Sigmoid colon (tissue), 4 donors: ENCODE data around the gene DCAF10.

Source experiments
- EP300 ChIP-seq, 4 donors: sonication (generic); formaldehyde crosslinking; IDR thresholded peaks; one replicate each; pipeline ENCODE4 v1.6.1; 2017; ENCODE audit warnings: antibody characterized with exemption in 4 of 4
- POLR2A ChIP-seq, 2 donors: fragments of 450-650 bp; IDR thresholded peaks; one replicate each; pipeline ENCODE4 v1.6.1; 2016; ENCODE audit warnings: antibody characterized with exemption in 2 of 2, mild to moderate bottlenecking in 2 of 2, moderate library complexity in 2 of 2
- TF ChIP-seq, protein P1 (sequence below), 4 experiments: fragments of 450-650 bp in 3 of 4; fragments of 200-600 bp in 1 of 4; IDR thresholded peaks; one replicate each; pipeline ENCODE4 v1.5.1; 2016 to 2019; ENCODE audit warnings: antibody characterized with exemption in 4 of 4, mild to moderate bottlenecking in 3 of 4, moderate library complexity in 2 of 4

DNA sequence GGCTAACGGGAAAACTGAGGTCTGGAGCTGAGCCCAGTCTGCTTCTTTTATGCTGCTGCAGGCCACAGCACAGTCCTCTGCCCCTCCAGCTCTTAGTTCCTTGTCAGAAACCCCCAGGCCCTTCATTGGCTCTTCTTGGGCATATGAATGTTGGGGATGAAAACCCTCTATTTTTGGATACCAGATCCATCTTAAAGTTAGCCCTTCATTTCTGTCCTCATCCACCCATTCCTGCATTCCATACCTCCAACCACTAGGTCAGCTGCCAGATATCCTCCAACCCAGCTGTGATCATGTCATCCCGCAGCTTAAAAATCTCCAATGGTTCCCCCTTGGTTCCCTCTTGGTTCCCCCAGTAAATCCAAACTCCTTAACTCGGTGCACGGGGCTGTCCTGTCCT is 105.2 kb downstream of the DCAF10 start:
- TF ChIP-seq, protein P1, sequence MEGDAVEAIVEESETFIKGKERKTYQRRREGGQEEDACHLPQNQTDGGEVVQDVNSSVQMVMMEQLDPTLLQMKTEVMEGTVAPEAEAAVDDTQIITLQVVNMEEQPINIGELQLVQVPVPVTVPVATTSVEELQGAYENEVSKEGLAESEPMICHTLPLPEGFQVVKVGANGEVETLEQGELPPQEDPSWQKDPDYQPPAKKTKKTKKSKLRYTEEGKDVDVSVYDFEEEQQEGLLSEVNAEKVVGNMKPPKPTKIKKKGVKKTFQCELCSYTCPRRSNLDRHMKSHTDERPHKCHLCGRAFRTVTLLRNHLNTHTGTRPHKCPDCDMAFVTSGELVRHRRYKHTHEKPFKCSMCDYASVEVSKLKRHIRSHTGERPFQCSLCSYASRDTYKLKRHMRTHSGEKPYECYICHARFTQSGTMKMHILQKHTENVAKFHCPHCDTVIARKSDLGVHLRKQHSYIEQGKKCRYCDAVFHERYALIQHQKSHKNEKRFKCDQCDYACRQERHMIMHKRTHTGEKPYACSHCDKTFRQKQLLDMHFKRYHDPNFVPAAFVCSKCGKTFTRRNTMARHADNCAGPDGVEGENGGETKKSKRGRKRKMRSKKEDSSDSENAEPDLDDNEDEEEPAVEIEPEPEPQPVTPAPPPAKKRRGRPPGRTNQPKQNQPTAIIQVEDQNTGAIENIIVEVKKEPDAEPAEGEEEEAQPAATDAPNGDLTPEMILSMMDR (IDR thresholded peaks at IDR 0.05): no peak
- TF ChIP-seq EP300 (IDR thresholded peaks at IDR 0.05) (no peak), POLR2A (IDR thresholded peaks at IDR 0.05) (no peak)
